H1 (cell line): ENCODE data around the gene UVRAG. TPM values are rescaled to one million over a fixed set of nuclear protein-coding genes. Genes with fewer than 3 reads are reported as not detected.
A peak's percentile ranks its signal among the peaks of the same experiment; 100 is the strongest.

Source experiments
- CTCF ChIA-PET: fragments of 300-600 bp; sonication (Branson Sonifier 250); formaldehyde crosslinking; loops from one replicate; lab custom pipeline; 2021; ENCODE audit not compliant: partially characterized antibody; lab: Charles Lee
- POLR2A ChIA-PET: fragments of 300-600 bp; sonication (Branson Sonifier 250); formaldehyde crosslinking; loops from one replicate; lab custom pipeline; 2021; ENCODE audit warnings: inconsistent platforms; ENCODE audit not compliant: partially characterized antibody; lab: Charles Lee
- DNase-seq, 2 experiments: peaks; one replicate each; pipeline versions ENCODE4 v3.0.0 to v3.0.0-alpha.2; 2010 to 2022; ENCODE audit warnings: low spot score in 2 of 2, low read depth in 1 of 2, mixed read lengths in 1 of 2
- FAIRE-seq: peaks from 2 replicates; lab custom pipeline; 2011; peaks lifted over from hg19 to GRCh38; lab: Jason Lieb, UNC
- H2AFZ ChIP-seq: 2 replicates; pipeline ENCODE4 v1.8.1; 2012; ENCODE audit warnings: low read length, inconsistent platforms
- H2AK5ac ChIP-seq: 2 replicates; pipeline ENCODE4 v1.6.1; 2013; ENCODE audit warnings: low read depth, low read length
- H2BK120ac ChIP-seq: replicated peaks from 2 replicates; pipeline ENCODE3; 2013; ENCODE audit warnings: low read depth, low read length, inconsistent platforms
- H2BK12ac ChIP-seq: 2 replicates; pipeline ENCODE4 v1.6.1; 2013; ENCODE audit warnings: low read depth, low read length
- H2BK15ac ChIP-seq: 2 replicates; pipeline ENCODE4 v1.6.1; 2013; ENCODE audit warnings: low read length
- H2BK20ac ChIP-seq: 2 replicates; pipeline ENCODE4 v1.6.1; 2013; ENCODE audit warnings: low read length
- H2BK5ac ChIP-seq: 2 replicates; pipeline ENCODE4 v1.6.1; 2013; ENCODE audit warnings: low read depth, low read length
- H3K14ac ChIP-seq: 2 replicates; pipeline ENCODE4 v1.6.1; 2013; ENCODE audit warnings: inconsistent platforms; ENCODE audit not compliant: insufficient read length
- H3K18ac ChIP-seq: 2 replicates; pipeline ENCODE4 v1.6.1; 2013; ENCODE audit warnings: low read length; ENCODE audit errors: extremely low read depth
- H3K23ac ChIP-seq: 2 replicates; pipeline ENCODE4 v1.6.1; 2013; ENCODE audit warnings: inconsistent platforms; ENCODE audit not compliant: insufficient read length
- H3K23me2 ChIP-seq: 2 replicates; pipeline ENCODE4 v1.6.1; 2013; ENCODE audit warnings: low read depth, low read length
- H3K27ac ChIP-seq: 2 replicates; pipeline ENCODE4 v1.6.1; 2011; ENCODE audit warnings: low read depth, low read length, inconsistent platforms
- H3K27me3 ChIP-seq, 4 experiments: replicated peaks in 1 of 4; 1 replicate in 1 of 4; 2 replicates in 3 of 4; pipeline versions ENCODE4 v1.6.1 to v1.8.1; 2011 to 2013; ENCODE audit warnings: low read length in 3 of 4, mild to moderate bottlenecking in 3 of 4, inconsistent platforms in 2 of 4, mixed read lengths in 2 of 4, moderate library complexity in 1 of 4; ENCODE audit not compliant: control insufficient read depth in 3 of 4, insufficient read depth in 3 of 4; ENCODE audit errors: extremely low read depth in 1 of 4
- H3K36me3 ChIP-seq, 4 experiments: 2 replicates each; pipeline versions ENCODE4 v1.6.1 to v1.8.1; 2011 to 2013; ENCODE audit warnings: mild to moderate bottlenecking in 4 of 4, low read length in 3 of 4, moderate library complexity in 2 of 4, control low read depth in 1 of 4, inconsistent platforms in 1 of 4; ENCODE audit not compliant: insufficient read depth in 4 of 4, control insufficient read depth in 2 of 4
- H3K4ac ChIP-seq: replicated peaks from 2 replicates; pipeline ENCODE3; 2013; ENCODE audit warnings: low read length, low read depth, mixed read lengths, inconsistent platforms; ENCODE audit not compliant: insufficient read length
- H3K4me1 ChIP-seq, 4 experiments: replicated peaks in 1 of 4; 1 replicate in 1 of 4; 2 replicates in 3 of 4; pipeline versions ENCODE4 v1.6.1 to v1.8.1; 2011 to 2013; ENCODE audit warnings: low read length in 3 of 4, inconsistent platforms in 2 of 4, mixed read lengths in 1 of 4; ENCODE audit not compliant: insufficient read depth in 4 of 4, control insufficient read depth in 3 of 4
- H3K4me2 ChIP-seq, 2 experiments: 2 replicates each; pipeline versions ENCODE4 v1.6.1 to v1.8.1; 2011 to 2013; ENCODE audit warnings: low read depth in 2 of 2, low read length in 2 of 2, control low read depth in 1 of 2, inconsistent platforms in 1 of 2, mild to moderate bottlenecking in 1 of 2; ENCODE audit not compliant: insufficient read depth in 1 of 2
- H3K4me3 ChIP-seq, 4 experiments: fragments of 200-600, 300-600 bp in 1 of 4; sonication (generic), shearing (Covaris generic), sonication (Bioruptor Twin) in 1 of 4; 2 replicates each; pipeline versions ENCODE4 v1.5.1 to v1.8.1; 2011 to 2016; ENCODE audit warnings: low read length in 4 of 4, low read depth in 3 of 4, control low read depth in 2 of 4, inconsistent platforms in 2 of 4, mild to moderate bottlenecking in 2 of 4, mixed read lengths in 1 of 4, moderate library complexity in 1 of 4; ENCODE audit not compliant: insufficient read depth in 2 of 4; ENCODE audit errors: extremely low read depth in 1 of 4
- H3K56ac ChIP-seq: replicated peaks from 2 replicates; pipeline ENCODE3; 2013; ENCODE audit warnings: low read depth, mild to moderate bottlenecking, mixed read lengths, low read length, inconsistent platforms; ENCODE audit not compliant: insufficient read length
- H3K79me1 ChIP-seq: 2 replicates; pipeline ENCODE4 v1.6.1; 2013; ENCODE audit warnings: low read depth, low read length, control low read depth
- H3K79me2 ChIP-seq, 2 experiments: 2 replicates each; pipeline versions ENCODE4 v1.6.1 to v1.8.1; 2012 to 2013; ENCODE audit warnings: low read length in 2 of 2, mild to moderate bottlenecking in 2 of 2, inconsistent platforms in 1 of 2; ENCODE audit not compliant: insufficient read depth in 2 of 2, control insufficient read depth in 1 of 2
- H3K9ac ChIP-seq, 4 experiments: replicated peaks in 1 of 4; 1 replicate in 1 of 4; 2 replicates in 3 of 4; pipeline versions ENCODE4 v1.6.1 to v1.8.1; 2011 to 2013; ENCODE audit warnings: low read depth in 3 of 4, low read length in 3 of 4, control low read depth in 2 of 4, mild to moderate bottlenecking in 2 of 4, moderate library complexity in 2 of 4, inconsistent platforms in 1 of 4; ENCODE audit errors: extremely low read depth in 1 of 4
- H3K9me3 ChIP-seq, 2 experiments: 2 replicates each; pipeline versions ENCODE4 v1.6.1 to v1.8.1; 2012 to 2013; ENCODE audit warnings: mild to moderate bottlenecking in 2 of 2, moderate library complexity in 2 of 2, control low read depth in 1 of 2, inconsistent platforms in 1 of 2, low read depth in 1 of 2, low read length in 1 of 2, mixed read lengths in 1 of 2; ENCODE audit not compliant: insufficient read depth in 2 of 2
- H4K20me1 ChIP-seq, 2 experiments: replicated peaks in 1 of 2; 2 replicates each; pipeline versions ENCODE3 to v1.8.1; 2011 to 2013; ENCODE audit warnings: inconsistent platforms in 2 of 2, low read length in 2 of 2, mild to moderate bottlenecking in 1 of 2; ENCODE audit not compliant: insufficient read depth in 2 of 2, control insufficient read depth in 1 of 2
- H4K5ac ChIP-seq: 2 replicates; pipeline ENCODE4 v1.6.1; 2013; ENCODE audit warnings: low read length, low read depth, mixed read lengths, inconsistent platforms; ENCODE audit not compliant: insufficient read length
- H4K8ac ChIP-seq: 2 replicates; pipeline ENCODE4 v1.8.0; 2013; ENCODE audit warnings: mild to moderate bottlenecking, moderate library complexity, low read length, inconsistent platforms; ENCODE audit not compliant: insufficient read depth; ENCODE audit errors: extremely low read depth
- H4K91ac ChIP-seq: replicated peaks from 2 replicates; pipeline ENCODE3; 2013; ENCODE audit warnings: low read length, mixed read lengths, inconsistent platforms; ENCODE audit not compliant: insufficient read length
- CEBPB ChIP-seq: IDR thresholded peaks from 2 replicates; pipeline ENCODE4 v1.6.1; 2012; ENCODE audit warnings: low read depth, low read length
- CTBP2 ChIP-seq: IDR thresholded peaks from 2 replicates; pipeline ENCODE4 v1.7.0; 2011; ENCODE audit warnings: borderline replicate concordance, mild to moderate bottlenecking, moderate library complexity, mixed read lengths, low read length; ENCODE audit not compliant: insufficient read depth, insufficient read length
- WGBS, 2 experiments: shearing (Covaris generic) in 1 of 2; methylation state at CpG; one replicate each; pipeline versions ENCODE4 v1.1.6 to v1.1.7; 2013 to 2015; ENCODE audit warnings: low lambda C conversion rate in 2 of 2, mixed read lengths in 2 of 2, inconsistent platforms in 1 of 2, low coverage in 1 of 2, missing lambda C conversion rate in 1 of 2; ENCODE audit not compliant: insufficient replicate concordance in 2 of 2, insufficient coverage in 1 of 2, insufficient read length in 1 of 2; ENCODE audit errors: extremely low coverage in 1 of 2, missing lambda C conversion rate in 1 of 2; 5-methylcytosine and 5-hydroxymethylcytosine counted together
- polyA plus RNA-seq, 7 experiments: library from polyadenylated mRNA; depleted of rRNA in 3 of 7; stranded (reverse) in 5 of 7; unstranded in 2 of 7; fragments of >200 nt in 5 of 7; fragments of 200-250 nt in 2 of 7; gene quantifications; 1 replicate in 5 of 7; 2 replicates in 1 of 7; 4 replicates in 1 of 7; pipeline versions ENCODE4 v1.2.1 to v1.2.3, GENCODE V29; 2011 to 2013; ENCODE audit warnings: missing spikeins in 2 of 7, mixed read lengths in 2 of 7
- total RNA-seq: library from RNA; stranded (reverse); fragmentation: NEBNext Ultra II Directional; extraction: Animal tissue kit (Norgen Biotek cat#: 25700); gene quantifications from 2 replicates; pipeline ENCODE4 v1.2.1, GENCODE V29; 2021

UVRAG gene
- total and polyA plus RNA-seq, 2 of the 8 experiments (the other 6 are each of a cell fraction or from before 2014, with no cell fraction given): 5.5 to 14.7 TPM

DNA sequence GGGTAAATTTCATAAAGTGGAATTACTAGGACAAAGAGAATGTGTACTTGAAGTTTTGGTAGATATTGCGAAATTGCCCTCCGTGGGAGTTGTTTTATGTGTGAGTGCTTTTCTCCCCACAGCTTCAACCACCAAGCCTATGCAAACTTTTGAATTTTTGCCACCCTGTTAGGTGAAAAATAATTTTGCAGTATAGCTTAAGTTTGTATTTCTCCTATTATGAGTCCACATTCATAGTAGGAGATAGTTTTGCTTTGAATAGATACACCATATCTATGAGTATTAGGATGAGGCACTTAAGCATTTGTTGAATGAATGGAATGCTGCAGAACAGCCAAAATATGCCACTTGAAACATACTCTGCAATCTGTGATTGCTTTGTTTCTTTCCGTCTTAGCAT lies 43.6 kb downstream of the UVRAG start:
- ChIA-PET POLR2A (no interaction called here), CTCF (no interaction called here)
- Histone ChIP-seq H3K4me2 (no peak overlapping the region), H4K5ac (no peak overlapping the region), H3K23me2 (no peaks in the 10 kb centered on the region), H2BK120ac (no peak overlapping the region), H2BK5ac (no peak overlapping the region), H3K36me3 (no peaks in the 10 kb centered on the region; a peak in 2 of 8 replicates), H3K9ac (no peak overlapping the region), H3K4ac (no peak overlapping the region), H3K18ac (no peak overlapping the region), H3K27me3 (peaks cover 0 to 1% (median 0%) of the 10 kb centered on the region in 4 experiments; a peak in 1 of 7 replicates), H3K79me2 (peaks cover 0 to 4% of the 10 kb centered on the region in 2 experiments; a peak in 1 of 4 replicates), H3K4me3 (no peak overlapping the region), H3K23ac (no peak overlapping the region), H3K56ac (no peak overlapping the region), H4K91ac (no peak overlapping the region), H3K27ac (no peak overlapping the region), H2AK5ac (no peak overlapping the region), H3K4me1 (no peaks in the 10 kb centered on the region; a peak in 1 of 7 replicates), H2BK12ac (no peak overlapping the region), H3K79me1 (no peaks in the 10 kb centered on the region), H4K8ac (no peak overlapping the region), H2BK15ac (no peak overlapping the region), H3K9me3 (no peaks in the 10 kb centered on the region), H4K20me1 (no peaks in the 10 kb centered on the region), H3K14ac (no peak overlapping the region), H2AFZ (no peak overlapping the region), H2BK20ac (no peak overlapping the region)
- 92% methylated on average over 3 of the region's 3 CpGs; no CpG with 5 or more reads in 1 of the 2 experiments for WGBS, 2 experiments
- DNase-seq (no peak), FAIRE-seq (no peak)
- peak; percentile 72; the same call in 1 of the 2 replicates for TF ChIP-seq CEBPB
- TF ChIP-seq CTBP2: no peak
- TF ChIP-seq, all 59 proteins: peak for 1
